Heart left ventricle (tissue), 16 donors: ENCODE measurements around the gene ASAP3. TPM values are rescaled to one million over a fixed set of nuclear protein-coding genes. Genes with fewer than 3 reads are reported as not detected.

Experiments
- ATAC-seq, 4 donors: fragments of 200-7000 bp; cut with Tn5 transposase; one replicate each; pipeline ENCODE4 v1.9.1; 2020 to 2022; ENCODE audit warnings: moderate library complexity in 4 of 4, mild to moderate bottlenecking in 3 of 4, moderate number of reproducible peaks in 1 of 4
- DNase-seq, 5 donors: peaks; one replicate each; pipeline ENCODE4 v3.0.0-alpha.2; 2020
- H3K27ac ChIP-seq, 12 donors: fragments of 200-600 bp; sonication (generic) in 4 of 12; one replicate each; pipeline versions ENCODE4 v1.5.0 to v1.8.0; 2016 to 2022; ENCODE audit warnings: mild to moderate bottlenecking in 2 of 12
- H3K27me3 ChIP-seq, 9 donors: fragments of 200-600 bp; sonication (generic) in 2 of 9; one replicate each; pipeline versions ENCODE4 v1.5.1 to v1.8.0; 2016 to 2022; ENCODE audit warnings: mild to moderate bottlenecking in 3 of 9
- H3K36me3 ChIP-seq, 9 donors: fragments of 200-600 bp; sonication (generic) in 2 of 9; one replicate each; pipeline versions ENCODE4 v1.5.0 to v1.8.0; 2018 to 2022; ENCODE audit warnings: mild to moderate bottlenecking in 2 of 9
- H3K4me1 ChIP-seq, 12 donors: fragments of 200-600 bp; sonication (generic) in 4 of 12; one replicate each; pipeline versions ENCODE4 v1.5.0 to v1.8.0; 2016 to 2022; ENCODE audit warnings: mild to moderate bottlenecking in 3 of 12
- H3K4me3 ChIP-seq, 12 donors: fragments of 200-600 bp; sonication (generic) in 4 of 12; one replicate each; pipeline versions ENCODE4 v1.5.0 to v1.8.0; 2017 to 2022; ENCODE audit warnings: mild to moderate bottlenecking in 9 of 12, moderate library complexity in 4 of 12
- H3K9me3 ChIP-seq, 12 donors: fragments of 200-600 bp; sonication (generic) in 4 of 12; one replicate each; pipeline versions ENCODE4 v1.5.0 to v1.8.0; 2016 to 2022; ENCODE audit warnings: mild to moderate bottlenecking in 1 of 12
- POLR2A ChIP-seq, 2 donors: fragments of 450-650 bp; IDR thresholded peaks; one replicate each; pipeline ENCODE4 v1.6.1; 2017; ENCODE audit warnings: antibody characterized with exemption in 2 of 2, mild to moderate bottlenecking in 2 of 2, moderate library complexity in 2 of 2
- WGBS, 4 donors: extraction: QIAGEN DNeasy Blood & Tissue Kit in 2 of 4; methylation state at CpG; one replicate each; pipeline versions ENCODE4 v1.1.5 to v1.1.7; 2013 to 2018; 5-methylcytosine and 5-hydroxymethylcytosine counted together
- intact Hi-C, 10 donors: fragments of 100-400 bp; cut with DNase I; formaldehyde crosslinking; loops; one replicate each; pipeline versions ENCODE4 v1.11.1 to v1.14.2; 2022
- polyA plus RNA-seq, 2 donors: library from polyadenylated mRNA; stranded (reverse); fragments of 200-250 nt; gene quantifications; one replicate each; pipeline ENCODE4 v1.2.3, GENCODE V29; 2013
- total RNA-seq, 9 donors: library from RNA; depleted of rRNA in 2 of 9; stranded (reverse); fragments of >200 nt in 2 of 9; fragmentation: NEBNext Ultra II Directional in 3 of 9; extraction: Animal tissue kit (Norgen Biotek cat#: 25700) in 3 of 9; gene quantifications; one replicate each; pipeline versions ENCODE4 v1.1.0 to v1.2.4, GENCODE V29; 2016 to 2023
- TF ChIP-seq, protein P1 (sequence below), 12 donors: fragments of 200-600 bp; sonication (generic) in 4 of 12; IDR thresholded peaks; one replicate each; pipeline versions ENCODE4 v1.5.0 to v1.8.0; 2018 to 2022; ENCODE audit warnings: antibody characterized with exemption in 12 of 12, mild to moderate bottlenecking in 5 of 12
- donor health status: ischemic (EF 13 %, LVEDD 7.1; RV severe dilation, severe dysfunction).
- donor health status: healthy with polysubstance abuse.
- donor health status: DM: no; HTN: yes; CAD: no.
- donor health status: DM: no; HTN: no; CAD: no.
- donor health status: ischemic (EF 25% LVEDD 6.9; RV normal size, moderate dysfunction).
- donor health status: ischemic (EF 25% LVEDD 5.7; RV mildly dilated, moderate dysfunction).
- donor health status: healthy.
- donor health status: DM: yes; HTN: yes; CAD: no.
- donor health status: ischemic (EF 35%, LVEDD 5.7; RV mildly dilated, moderate dysfunction).
- donor health status: nonischemic (EF 11% LVEDD 7.7; RV severe dilation, severe dysfunction).
- donor health status: DM: yes; HTN: yes; CAD: no.
- donor health status: PGD.
- donor health status: ischemic (EF 29% LVEDD 5.4; RV normal size, mild dysfunction).
- donor health status: nonischemic (EF 23%, LVEDD 6.1; RV moderate dilation, normal function).

Gene ASAP3
- total and polyA plus RNA-seq, 11 donors, result 22.4 to 86.1 (median 35.8) TPM

DNA sequence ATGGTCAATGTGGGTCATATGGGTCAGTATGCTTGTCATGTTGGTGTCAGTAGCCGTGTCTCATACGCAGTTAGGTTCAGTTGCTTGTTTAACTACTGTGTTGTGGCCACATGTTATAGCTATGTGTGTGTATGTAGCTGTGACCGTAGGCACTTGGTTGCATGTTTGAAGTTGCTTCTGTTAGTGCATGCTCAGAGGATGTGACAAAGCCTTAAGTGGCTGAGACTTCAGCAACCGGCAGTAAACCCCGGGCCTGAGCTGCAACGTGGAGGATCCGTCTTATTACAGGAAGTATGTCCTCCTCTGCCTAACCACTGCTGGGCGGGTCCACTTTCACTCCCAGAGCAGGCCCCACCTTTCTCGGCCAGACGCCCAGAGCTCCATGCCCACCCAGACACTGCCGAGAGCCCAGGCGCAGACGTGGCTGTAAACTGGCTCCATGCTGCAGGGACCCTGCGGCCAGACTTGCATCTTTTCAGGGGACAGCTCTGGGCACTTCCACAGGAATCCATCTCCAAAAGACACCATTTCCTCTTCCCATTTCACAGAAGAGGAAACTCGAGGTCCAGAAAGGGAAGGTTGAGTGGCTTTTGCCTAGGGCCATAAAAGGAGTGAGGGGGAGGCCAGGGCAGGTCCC lies 61.6 kb downstream of the ASAP3 start:
- DNase-seq (peak; percentile 74 to 84 (median 82)), ATAC-seq (peak; percentile 53 to 70 (median 56))
- Histone ChIP-seq H3K27me3 (peaks cover 0 to 16% (median 0%) of the 10 kb centered on the region in 9 donors), H3K27ac (peak overlapping the region in 11 of 12 donors; percentile 71 to 95 (median 85)), H3K4me3 (peak overlapping the region in 8 of 12 donors; percentile 5 to 80 (median 22)), H3K36me3 (peaks cover 0 to 3% (median 0%) of the 10 kb centered on the region in 9 donors), H3K9me3 (no peaks in the 10 kb centered on the region), H3K4me1 (peaks cover 0 to 59% (median 36%) of the 10 kb centered on the region in 12 donors)
- no peak for TF ChIP-seq POLR2A (IDR thresholded peaks at IDR 0.05)
- TF ChIP-seq, protein P1, sequence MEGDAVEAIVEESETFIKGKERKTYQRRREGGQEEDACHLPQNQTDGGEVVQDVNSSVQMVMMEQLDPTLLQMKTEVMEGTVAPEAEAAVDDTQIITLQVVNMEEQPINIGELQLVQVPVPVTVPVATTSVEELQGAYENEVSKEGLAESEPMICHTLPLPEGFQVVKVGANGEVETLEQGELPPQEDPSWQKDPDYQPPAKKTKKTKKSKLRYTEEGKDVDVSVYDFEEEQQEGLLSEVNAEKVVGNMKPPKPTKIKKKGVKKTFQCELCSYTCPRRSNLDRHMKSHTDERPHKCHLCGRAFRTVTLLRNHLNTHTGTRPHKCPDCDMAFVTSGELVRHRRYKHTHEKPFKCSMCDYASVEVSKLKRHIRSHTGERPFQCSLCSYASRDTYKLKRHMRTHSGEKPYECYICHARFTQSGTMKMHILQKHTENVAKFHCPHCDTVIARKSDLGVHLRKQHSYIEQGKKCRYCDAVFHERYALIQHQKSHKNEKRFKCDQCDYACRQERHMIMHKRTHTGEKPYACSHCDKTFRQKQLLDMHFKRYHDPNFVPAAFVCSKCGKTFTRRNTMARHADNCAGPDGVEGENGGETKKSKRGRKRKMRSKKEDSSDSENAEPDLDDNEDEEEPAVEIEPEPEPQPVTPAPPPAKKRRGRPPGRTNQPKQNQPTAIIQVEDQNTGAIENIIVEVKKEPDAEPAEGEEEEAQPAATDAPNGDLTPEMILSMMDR (IDR thresholded peaks at IDR 0.05), result no peak
- WGBS, 4 donors, result 7 to 11% (median 9%) methylated on average over 12 to 15 of the region's 15 CpGs
- intact Hi-C loops, result loop anchor here in 4 of 10 donors (2.0 to 5.0 kb wide), 3 partner anchors 60 to 80 kb away; partner anchors contain the start of genes ASAP3 (in 3 of the 4) and HNRNPR (in 1 of the 4)

DNA sequence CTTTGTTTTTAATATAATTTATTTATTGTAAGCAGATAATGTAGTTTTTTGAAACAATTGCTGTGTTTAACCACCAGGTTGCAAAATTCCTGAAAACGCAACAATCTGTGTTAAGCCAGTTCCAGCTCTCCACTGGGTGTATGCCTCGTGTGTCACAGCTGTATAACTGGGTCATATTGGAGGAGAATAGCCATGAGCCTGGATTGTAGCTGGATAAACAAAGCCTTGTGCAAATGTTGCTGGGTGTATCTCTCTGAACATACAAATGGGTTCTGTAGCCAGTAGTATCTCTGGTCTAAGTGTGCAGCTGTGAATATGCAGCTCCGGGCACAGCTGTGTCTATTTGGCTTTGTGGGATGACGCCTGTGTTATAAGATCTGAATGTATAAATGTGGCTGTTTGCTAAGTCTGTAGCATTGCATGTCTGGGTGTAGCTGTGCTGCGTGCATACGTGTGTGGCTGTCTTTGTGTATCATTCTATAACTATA lies 62.2 kb downstream of the ASAP3 start:
- intact Hi-C loops, result loop anchor here in 4 of 10 donors (2.0 to 5.0 kb wide), 3 partner anchors 61 to 79 kb away; partner anchors contain the start of genes ASAP3 (in 3 of the 4) and HNRNPR (in 1 of the 4)
- ATAC-seq (peak; percentile 14 to 31 (median 30)), DNase-seq (no peak)
- peaks cover 0 to 16% (median 0%) of the 10 kb centered on the region in 9 donors for H3K27me3 ChIP-seq
- peaks cover 0 to 60% (median 36%) of the 10 kb centered on the region in 12 donors for H3K4me1 ChIP-seq
- WGBS, 4 donors, result 46 to 58% (median 53%) methylated on average over 6 of the region's 6 CpGs
- no peaks in the 10 kb centered on the region for H3K9me3 ChIP-seq
- TF ChIP-seq POLR2A (IDR thresholded peaks at IDR 0.05), result no peak
- TF ChIP-seq, protein P1 (IDR thresholded peaks at IDR 0.05), result peak in 5 of 12 donors; percentile 13 to 28 (median 18)
- peak overlapping the region in 5 of 12 donors; percentile 5 to 80 (median 21) for H3K4me3 ChIP-seq
- H3K27ac ChIP-seq, result peak overlapping the region in 11 of 12 donors; percentile 71 to 95 (median 85)
- H3K36me3 ChIP-seq, result peaks cover 0 to 9% (median 2%) of the 10 kb centered on the region in 9 donors

DNA sequence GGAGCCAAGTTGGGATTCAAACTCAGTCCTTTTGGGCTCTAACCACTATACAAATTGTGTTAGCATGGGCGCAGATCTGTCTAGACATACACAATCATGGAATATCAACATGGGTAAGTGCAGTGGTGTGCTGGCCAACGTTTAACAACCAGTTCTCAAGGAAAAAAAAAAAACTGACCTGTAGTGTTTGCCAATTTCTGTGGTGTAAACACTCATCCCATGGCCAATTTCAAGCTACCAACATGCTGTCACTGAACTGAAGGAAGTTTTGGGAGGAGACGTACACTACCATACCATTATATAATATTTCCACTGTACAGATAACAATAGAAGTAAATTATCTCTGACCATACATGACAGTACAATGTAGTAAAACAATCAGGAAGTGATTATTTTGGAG lies 62.6 kb downstream of the ASAP3 start:
- TF ChIP-seq, protein P1 (IDR thresholded peaks at IDR 0.05), result no peak
- no peak for TF ChIP-seq POLR2A (IDR thresholded peaks at IDR 0.05)
- Histone ChIP-seq H3K27ac (peak overlapping the region in 5 of 12 donors; percentile 77 to 95 (median 87)), H3K4me1 (peaks cover 0 to 60% (median 36%) of the 10 kb centered on the region in 12 donors), H3K36me3 (peaks cover 0 to 13% (median 6%) of the 10 kb centered on the region in 9 donors), H3K4me3 (no peak overlapping the region), H3K27me3 (peaks cover 0 to 16% (median 0%) of the 10 kb centered on the region in 9 donors), H3K9me3 (no peaks in the 10 kb centered on the region)
- ATAC-seq, result no peak
- no peak for DNase-seq
- 55 to 71% (median 63%) methylated on average over 3 of the region's 3 CpGs for WGBS, 4 donors
- intact Hi-C loops, result loop anchor here in 4 of 10 donors (5.0 kb wide), 2 partner anchors 61 to 79 kb away; partner anchors contain the start of genes ASAP3 (in 3 of the 4) and HNRNPR (in 1 of the 4)

DNA sequence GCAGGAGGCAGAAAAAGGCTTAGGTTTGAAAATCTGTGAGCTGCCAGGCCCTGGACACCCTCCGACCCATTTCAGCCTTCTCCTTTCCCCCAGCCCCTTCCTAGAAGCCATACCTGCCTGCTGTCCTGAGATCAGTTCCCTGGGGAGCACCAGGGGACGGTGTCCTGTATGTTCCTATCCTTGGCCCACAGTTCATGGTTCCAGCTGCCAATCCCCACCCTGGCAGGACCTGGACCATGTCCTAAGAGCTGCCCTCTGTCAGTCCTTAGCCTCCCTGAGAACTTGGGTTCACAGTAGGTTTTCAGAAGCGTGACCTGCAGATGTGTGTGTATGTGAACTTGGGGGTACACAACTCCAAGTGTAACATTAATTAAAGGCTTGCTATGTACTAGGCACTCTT lies 63.2 kb downstream of the ASAP3 start:
- Histone ChIP-seq H3K9me3 (no peaks in the 10 kb centered on the region), H3K4me3 (no peak overlapping the region), H3K27me3 (peaks cover 0 to 16% (median 0%) of the 10 kb centered on the region in 9 donors), H3K27ac (no peak overlapping the region), H3K36me3 (peaks cover 0 to 15% (median 6%) of the 10 kb centered on the region in 9 donors), H3K4me1 (peaks cover 0 to 60% (median 36%) of the 10 kb centered on the region in 12 donors)
- intact Hi-C loops, result loop anchor here in 4 of 10 donors (5.0 kb wide), 2 partner anchors 62 to 78 kb away; partner anchors contain the start of genes ASAP3 (in 3 of the 4) and HNRNPR (in 1 of the 4)
- DNase-seq, result no peak
- no peak for ATAC-seq
- TF ChIP-seq POLR2A (IDR thresholded peaks at IDR 0.05), result no peak
- TF ChIP-seq, protein P1 (IDR thresholded peaks at IDR 0.05), result no peak
- WGBS, 4 donors, result 74 to 85% (median 80%) methylated on average over 3 of the region's 3 CpGs
